ENCODE results near the gene ARHGEF3.

The ARHGEF3 gene

DNA sequence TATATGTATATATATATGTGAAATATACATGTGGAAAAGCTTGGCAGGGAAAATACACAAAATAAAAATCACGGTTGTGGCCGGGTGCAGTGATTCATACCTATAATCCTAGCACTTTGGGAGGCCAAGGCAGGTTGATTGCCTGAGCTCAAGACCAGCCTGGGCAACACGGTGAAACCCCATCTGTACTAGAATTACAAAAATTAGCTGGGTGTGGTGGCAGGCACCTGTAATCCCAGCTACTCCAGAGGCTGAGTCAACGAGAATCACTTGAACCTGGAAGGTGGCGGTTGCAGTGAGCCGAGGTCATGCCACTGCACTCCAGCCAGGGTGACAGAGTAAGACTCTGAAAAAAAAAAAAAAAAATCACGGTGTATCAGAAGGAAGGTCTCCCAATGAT lies 20.8 kb upstream of the ARHGEF3 start:
- DNase-seq: no peak

GRCh38 chr3:56819016-56819809 lies 17.5 kb upstream of the ARHGEF3 start:
- DNase-seq: no peak

DNA sequence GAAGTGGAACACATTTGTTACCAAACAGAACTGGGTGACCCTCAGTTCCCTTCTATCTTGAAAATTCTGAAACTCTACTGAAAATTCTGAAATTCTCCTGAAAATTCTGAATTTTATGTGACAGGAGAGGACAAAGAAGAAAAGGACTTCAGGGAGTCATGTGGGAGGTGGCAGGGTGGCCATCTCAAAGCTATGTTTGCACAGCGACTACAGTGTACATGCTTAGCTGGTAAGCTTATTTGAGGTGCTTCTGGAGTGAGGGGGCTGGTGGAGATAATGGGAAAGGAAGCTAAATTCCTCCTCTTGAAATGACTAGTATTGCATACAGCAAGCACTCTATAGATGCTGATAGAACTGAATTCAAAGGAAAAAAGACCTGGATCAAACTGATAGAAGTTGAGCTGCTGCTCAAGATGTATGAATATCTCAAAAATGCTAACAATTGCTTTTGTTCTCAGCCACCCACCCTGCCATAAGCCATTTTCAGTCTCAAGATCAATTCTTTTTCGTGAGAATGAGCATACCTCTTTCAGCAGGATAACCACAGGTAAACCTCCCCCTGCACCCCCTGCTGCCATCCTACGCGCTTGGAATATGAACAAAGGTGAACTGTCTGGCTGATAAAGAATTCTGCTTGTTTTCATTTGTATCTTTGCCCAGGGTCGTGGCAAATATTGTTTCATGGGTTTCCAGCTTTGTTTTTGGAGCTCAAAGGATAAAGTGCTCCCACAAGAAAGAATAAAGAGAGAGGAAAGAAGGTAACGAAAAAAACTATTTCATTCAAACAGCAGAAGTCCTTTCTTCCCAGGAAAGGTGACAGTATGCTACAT lies 16.6 kb upstream of the ARHGEF3 start:
- DNase-seq: no peak

GRCh38 chr3:56817646-56818045 lies 15.9 kb upstream of the ARHGEF3 start:
- no peak for DNase-seq

DNA sequence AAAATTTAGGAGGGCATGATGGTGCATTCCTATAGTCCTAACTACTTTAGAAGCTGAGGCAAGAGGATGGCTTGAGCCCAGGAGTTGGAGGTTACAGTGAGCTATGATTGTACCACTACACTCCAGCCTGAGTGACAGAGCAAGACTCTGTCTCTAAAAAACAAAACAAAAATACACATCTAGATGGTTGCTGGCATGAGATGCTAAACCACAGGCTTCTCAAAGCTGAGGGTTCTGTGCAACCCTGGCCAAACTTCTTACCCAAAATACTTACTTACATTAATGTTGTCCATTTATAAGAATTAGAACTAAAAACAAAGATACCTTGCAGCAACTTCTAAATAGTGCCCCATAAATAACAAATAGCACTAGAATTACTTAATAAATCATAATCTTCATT lies 14.3 kb upstream of the ARHGEF3 start:
- DNase-seq: no peak

- DNase-seq: no peak
Measured at GRCh38 chr3:56815589-56815988, 13.8 kb upstream of the ARHGEF3 start.

DNA sequence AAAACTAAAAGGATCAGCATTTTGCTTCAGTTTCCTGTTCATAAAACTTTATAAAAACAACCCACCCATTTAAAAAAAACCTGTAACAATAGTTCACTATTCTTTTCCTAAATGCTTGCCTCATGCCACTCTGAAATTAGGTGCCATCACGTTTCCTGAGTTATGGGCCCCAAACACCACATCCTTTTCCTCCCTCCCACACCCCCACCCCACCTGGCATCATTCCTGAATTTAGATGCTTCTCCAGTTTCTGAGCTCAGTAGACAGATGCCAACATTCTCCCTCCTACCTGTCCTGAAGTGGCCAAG lies 11.9 kb upstream of the ARHGEF3 start:
- DNase-seq: no peak

- no peak for DNase-seq
Measured at GRCh38 chr3:56812754-56813652, 11.3 kb upstream of the ARHGEF3 start.

- no peak for DNase-seq
Measured at GRCh38 chr3:56811546-56812202, 9.9 kb upstream of the ARHGEF3 start.

DNA sequence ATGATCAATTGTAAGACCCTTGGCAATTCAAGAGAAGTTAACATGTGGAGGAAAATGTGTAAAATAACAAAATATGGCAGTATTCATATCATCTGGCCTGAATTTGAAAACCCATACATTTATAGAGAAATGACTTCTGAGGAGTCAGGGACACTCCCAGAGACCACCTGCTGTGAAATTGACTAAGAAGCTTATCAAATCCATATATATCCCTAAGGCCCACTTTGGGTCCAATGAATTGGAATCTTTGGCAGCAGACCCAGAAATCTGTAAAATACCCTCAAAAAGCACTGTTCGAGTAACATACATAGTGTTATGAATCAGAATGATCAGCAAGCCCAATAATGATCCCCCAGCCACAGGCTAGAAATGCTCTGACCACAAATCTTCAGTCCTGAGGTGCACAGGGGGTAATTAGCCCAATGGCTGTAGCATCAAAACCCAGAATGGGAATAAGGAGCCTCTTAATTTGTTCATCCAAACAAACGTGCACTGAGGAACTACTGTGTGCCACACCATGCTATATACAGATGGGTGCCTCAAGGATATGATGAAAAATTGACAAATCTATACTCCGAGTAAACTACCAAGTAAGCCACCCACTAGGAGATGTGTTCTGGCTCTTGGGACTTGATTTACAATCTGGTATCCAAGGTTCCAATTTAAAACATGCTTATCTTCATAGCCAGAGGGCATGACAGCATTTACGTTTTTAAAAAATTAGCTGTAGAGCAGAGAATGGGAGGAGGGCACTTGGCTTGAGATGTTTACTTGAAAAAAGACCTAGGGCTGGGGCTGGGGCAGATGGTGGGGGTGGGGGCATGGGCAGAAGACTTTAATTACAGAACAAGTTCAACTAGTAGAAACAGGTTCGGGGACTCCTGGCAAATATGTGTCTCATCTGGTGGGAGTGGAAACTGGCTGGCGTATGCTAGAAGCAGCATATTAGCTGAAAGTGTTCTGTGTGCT lies 9.1 kb upstream of the ARHGEF3 start:
- DNase-seq: no peak

GRCh38 chr3:56806407-56806806 lies 4.7 kb upstream of the ARHGEF3 start:
- DNase-seq: no peak

GRCh38 chr3:56802790-56803189 lies 1.0 kb upstream of the ARHGEF3 start:
- DNase-seq: no peak

- no peak for DNase-seq
Measured at GRCh38 chr3:56802378-56802745, 613 bp upstream of the ARHGEF3 start.

DNA sequence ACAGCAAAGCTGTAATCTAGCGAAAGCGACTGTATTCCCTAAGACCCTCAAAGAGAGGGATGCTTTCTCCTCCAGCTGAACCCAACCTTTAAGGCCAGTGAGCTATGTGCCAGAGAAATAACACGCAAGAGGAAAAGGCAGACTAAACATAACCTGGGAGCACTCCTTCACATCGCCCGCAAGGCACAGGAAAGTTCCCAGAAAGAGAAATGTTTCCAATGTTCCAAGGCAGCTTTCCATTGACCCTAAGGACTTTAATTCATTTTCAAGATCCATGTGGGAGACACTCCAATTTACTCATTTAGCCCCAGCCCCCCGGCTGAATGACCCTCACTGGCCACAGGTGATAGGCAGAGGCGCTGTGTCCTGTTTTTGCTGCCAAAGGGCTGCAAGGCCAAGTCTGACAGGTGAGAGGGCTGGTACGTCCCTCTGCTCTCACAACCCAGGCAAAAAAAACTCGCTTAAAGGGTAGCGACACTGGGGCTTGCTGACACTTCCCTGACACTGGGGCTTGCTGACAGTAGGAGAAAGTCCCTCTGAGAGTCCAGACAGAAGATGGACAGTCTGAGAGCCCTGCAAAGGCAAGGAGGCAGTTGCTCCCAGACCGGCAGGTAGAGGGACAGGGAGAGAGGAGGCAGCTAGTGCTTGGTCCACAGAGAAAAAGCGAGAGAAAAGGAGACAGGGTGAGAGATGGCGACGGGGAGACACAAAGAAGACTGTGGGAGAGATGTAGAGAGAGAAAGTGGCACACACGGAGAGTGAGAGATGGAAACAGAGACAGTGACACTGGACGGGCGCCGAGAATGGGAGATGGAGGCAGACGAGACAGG lies 702 bp downstream of the ARHGEF3 start:
- peak in 2 of 5 donors; percentile 6 to 43 for DNase-seq

DNA sequence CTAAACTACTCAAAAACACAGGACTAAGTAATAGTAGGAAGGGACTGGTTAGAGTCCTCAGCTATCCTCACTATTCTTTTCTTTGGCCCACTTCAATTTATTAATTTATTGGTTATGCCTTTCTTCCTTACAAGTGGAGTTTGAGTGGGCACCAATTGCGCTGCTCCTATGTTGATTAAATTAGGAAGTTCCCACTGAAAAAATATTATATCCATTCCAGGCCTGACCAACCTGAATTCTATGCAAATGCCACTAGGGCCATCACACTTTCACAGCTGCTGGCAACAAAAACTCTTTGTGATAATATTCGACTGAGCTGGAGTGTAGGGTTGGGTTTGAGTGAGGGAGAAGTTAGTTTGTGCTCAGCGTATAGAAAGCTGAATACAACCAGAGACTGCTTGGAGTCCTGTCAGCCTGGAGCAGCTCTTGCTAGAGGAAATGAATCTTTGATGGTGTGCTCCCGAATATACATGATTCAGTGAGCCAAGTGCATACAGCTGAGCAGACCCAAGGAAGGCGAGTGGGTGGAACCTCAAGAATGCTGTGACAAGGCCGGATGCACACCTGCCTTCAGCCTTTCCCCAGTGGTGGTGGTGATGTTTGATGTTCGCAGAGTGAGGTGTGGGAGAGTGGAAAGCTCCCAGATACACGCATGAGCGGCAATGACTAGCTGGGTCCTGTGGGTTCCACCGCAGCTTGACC lies 1.5 kb downstream of the ARHGEF3 start:
- peak; percentile 35 to 73 (median 63) for DNase-seq

DNA sequence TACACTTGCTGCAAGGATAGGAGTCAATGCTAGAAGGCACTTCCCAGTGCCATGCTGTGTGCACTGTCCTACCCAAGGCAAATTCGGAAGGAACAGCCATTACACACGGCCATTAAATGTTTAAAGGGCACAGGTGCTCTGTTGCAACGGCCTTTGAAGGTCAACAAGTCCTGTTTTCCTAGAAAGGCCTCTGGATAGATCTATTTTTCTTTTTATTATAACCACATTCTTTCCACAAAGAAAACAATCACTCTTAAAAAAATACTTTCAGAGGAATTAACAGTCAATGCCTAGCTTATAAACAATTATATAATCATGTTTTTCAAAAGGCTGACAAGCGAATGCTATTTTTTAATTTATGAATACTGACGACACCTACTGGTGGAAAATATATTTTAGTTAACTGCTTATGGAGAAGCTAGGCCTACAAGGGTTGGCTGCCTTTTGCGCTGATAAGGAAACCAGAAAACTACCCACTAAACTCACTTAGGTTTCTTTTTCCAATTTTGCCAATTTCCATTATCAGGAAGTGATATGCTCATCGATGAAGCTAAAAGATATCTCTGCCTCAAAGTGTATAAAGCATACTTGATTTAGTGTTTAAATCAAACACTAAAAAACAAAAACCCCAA lies 2.4 kb downstream of the ARHGEF3 start:
- peak in 1 of 5 donors; percentile 80 for DNase-seq

- DNase-seq: no peak
Measured at GRCh38 chr3:56796996-56797395, 4.8 kb downstream of the ARHGEF3 start.

DNA sequence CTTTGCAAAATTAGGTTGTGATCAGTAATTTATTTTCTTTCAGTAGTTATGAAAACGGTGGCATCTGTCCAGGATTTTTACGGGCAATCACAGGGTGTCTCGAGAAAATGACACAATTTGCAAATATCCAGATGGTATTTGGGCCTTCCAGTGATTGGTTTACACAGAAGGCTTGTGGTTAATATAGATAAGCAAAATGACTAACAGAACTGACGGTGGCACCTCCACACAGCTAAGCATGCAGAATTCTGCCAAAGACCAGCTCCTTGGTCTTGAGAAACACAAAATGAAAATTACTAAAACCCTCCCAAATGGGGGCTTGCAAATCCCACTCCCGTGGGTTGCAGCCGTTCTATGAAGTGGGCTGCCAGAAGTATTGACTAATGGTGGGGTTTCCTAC lies 5.5 kb downstream of the ARHGEF3 start:
- DNase-seq: peak in 1 of 5 donors; percentile 48

DNA sequence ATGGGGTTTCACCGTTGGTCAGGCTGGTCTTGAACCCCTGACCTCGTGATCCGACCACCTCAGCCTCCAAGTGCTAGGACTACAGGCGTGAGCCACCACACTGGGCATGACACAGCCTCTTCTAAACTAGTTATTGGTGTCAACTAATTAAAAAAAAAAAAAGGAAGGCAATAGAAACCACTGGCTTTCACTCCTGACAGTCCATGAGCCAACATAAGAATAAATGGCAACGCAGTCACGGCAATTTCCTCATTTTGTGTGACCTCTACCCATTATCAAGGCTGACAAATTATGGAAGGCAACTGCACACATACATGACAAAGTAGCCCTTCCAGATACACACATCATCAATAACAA lies 5.9 kb downstream of the ARHGEF3 start:
- no peak for DNase-seq

All from T-helper 1 cell (primary cell).